ENCODE results near the gene HP. TPM values are rescaled to one million over a fixed set of nuclear protein-coding genes. Genes with fewer than 3 reads are reported as not detected.
A peak's percentile ranks its signal among the peaks of the same experiment; 100 is the strongest.
"Not testable (repeated sequence)": the region's sequence is repeated elsewhere in the genome, so short reads cannot be mapped to it uniquely, and the experiment has no call there.

The HP gene
- total and polyA plus RNA-seq, 7 donors, result 0.49 to 11.2 (median 3.6) TPM; not detected in 2

DNA sequence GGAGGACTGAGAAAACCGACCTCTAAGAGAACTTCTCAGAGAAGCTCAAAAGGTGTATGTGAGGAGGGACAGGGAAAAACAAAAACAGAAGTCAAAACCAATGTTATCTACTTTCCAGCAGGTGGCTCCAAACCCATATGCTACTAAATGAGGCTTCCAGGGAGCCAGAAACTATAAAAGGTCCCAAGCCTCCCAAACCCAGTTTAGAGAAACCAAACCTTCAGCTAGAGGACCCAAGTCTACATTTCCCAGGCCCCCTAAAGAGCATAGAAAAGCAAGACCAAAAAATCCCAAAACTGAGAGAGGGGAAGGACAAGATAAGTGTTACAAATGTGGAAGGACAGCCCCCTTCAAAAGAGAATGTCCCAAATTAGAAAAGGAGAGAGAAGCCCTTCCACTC, 12.4 kb downstream of the HP start:
- Histone ChIP-seq H3K4me3 (no peak overlapping the region), H3K27ac (no peak overlapping the region), H3K4me1 (no peaks in the 10 kb centered on the region), H3K9me3 (no peaks in the 10 kb centered on the region), H3K27me3 (no peaks in the 10 kb centered on the region), H3K36me3 (no peaks in the 10 kb centered on the region)
- TF ChIP-seq, protein P1, sequence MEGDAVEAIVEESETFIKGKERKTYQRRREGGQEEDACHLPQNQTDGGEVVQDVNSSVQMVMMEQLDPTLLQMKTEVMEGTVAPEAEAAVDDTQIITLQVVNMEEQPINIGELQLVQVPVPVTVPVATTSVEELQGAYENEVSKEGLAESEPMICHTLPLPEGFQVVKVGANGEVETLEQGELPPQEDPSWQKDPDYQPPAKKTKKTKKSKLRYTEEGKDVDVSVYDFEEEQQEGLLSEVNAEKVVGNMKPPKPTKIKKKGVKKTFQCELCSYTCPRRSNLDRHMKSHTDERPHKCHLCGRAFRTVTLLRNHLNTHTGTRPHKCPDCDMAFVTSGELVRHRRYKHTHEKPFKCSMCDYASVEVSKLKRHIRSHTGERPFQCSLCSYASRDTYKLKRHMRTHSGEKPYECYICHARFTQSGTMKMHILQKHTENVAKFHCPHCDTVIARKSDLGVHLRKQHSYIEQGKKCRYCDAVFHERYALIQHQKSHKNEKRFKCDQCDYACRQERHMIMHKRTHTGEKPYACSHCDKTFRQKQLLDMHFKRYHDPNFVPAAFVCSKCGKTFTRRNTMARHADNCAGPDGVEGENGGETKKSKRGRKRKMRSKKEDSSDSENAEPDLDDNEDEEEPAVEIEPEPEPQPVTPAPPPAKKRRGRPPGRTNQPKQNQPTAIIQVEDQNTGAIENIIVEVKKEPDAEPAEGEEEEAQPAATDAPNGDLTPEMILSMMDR (IDR thresholded peaks at IDR 0.05), result peak in 2 of 4 experiments; percentile 23 to 24
- no peak for TF ChIP-seq EP300 (IDR thresholded peaks at IDR 0.05)
- TF ChIP-seq POLR2A (IDR thresholded peaks at IDR 0.05), result no peak
- WGBS, 2 donors, result 3 to 6% methylated on average over 1 of the region's 1 CpG
- DNase-seq, result no peak
- intact Hi-C loops (cut with DNase I), result no loop called here

DNA sequence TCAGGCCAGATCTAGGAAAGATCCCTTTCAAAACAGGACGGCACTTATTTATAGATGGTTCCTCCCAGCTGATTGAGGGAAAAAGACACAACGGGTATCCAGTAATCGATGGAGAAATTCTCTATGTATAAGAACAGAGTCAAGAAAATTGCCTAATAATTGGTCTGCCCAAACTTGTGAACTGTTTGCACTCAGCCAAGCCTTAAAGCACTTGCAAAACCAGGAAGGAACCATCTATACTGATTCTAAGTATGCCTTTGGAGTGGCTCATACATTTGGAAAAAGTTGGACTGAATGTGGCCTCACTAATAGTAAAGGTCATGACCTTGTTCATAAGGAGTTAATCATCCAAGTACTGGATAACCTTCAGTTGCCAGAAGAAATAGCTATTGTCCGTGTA, 14.6 kb downstream of the HP start:
- intact Hi-C loops (cut with DNase I), result no loop called here

DNA sequence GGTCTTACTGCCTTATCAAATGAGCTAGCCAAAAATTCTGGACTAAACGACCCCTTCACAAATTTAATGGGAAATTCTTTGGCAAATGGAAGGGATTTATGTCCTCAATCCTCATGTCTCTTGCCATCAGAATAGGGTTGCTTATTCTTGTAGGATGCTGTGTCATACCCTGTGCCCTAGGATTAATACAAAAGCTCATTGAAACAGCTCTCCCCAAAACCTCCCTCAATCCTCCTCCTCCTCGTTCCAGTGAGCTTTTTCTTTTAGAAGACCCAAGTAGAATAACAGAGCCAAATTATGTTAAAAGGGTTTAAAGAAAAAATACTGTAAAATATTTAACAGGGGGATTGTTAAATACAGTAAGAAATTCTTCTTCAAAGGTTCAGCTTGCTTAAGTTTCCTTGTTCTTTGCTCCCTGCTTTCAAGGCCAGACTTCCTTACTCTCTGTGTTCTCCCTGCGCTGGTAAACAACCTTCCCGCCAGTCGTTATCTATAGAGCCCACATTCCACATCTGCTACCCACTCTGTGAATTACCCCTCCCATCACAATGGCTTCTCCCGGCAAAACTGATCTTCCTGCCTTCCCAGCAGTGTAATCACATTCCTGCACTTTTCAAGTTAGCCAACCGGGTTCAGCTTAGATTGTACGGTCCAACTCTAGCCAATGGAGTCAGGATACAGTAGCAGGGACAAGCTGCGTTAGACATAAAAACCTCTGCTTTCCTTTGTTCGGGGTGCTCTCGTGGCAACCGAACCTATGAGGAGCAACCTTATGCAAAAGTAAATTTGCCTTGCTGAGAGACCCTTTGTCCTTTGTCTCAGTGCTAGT, 18.4 kb downstream of the HP start:
- Histone ChIP-seq H3K27ac (peak overlapping the region in 3 of 4 donors; percentile 2 to 37 (median 17)), H3K4me3 (no peak overlapping the region), H3K4me1 (no peaks in the 10 kb centered on the region), H3K9me3 (no peaks in the 10 kb centered on the region), H3K27me3 (no peaks in the 10 kb centered on the region), H3K36me3 (peaks cover 0 to 2% (median 0%) of the 10 kb centered on the region in 4 donors)
- whole genome bisulfite sequencing, 2 donors, result 24 to 63% methylated on average over 12 of the region's 12 CpGs
- TF ChIP-seq POLR2AphosphoS5 (IDR thresholded peaks at IDR 0.05) (no peak), EP300 (IDR thresholded peaks at IDR 0.05) (no peak), POLR2A (IDR thresholded peaks at IDR 0.05) (no peak)
- TF ChIP-seq, protein P1 (IDR thresholded peaks at IDR 0.05), result no peak
- intact Hi-C loops (cut with DNase I), result no loop called here
- no peak for DNase-seq

More for the DNA sequence above, 14.6 kb downstream of the HP start:
- no peaks in the 10 kb centered on the region for H3K4me1 ChIP-seq
- H3K4me3 ChIP-seq, result no peak overlapping the region
- no peak overlapping the region for H3K27ac ChIP-seq
- no peaks in the 10 kb centered on the region for H3K9me3 ChIP-seq
- WGBS, 2 donors, result 83 to 89% methylated on average over 4 of the region's 4 CpGs
- DNase-seq, result no peak
- H3K27me3 ChIP-seq, result no peaks in the 10 kb centered on the region
- H3K36me3 ChIP-seq, result no peaks in the 10 kb centered on the region
- TF ChIP-seq, protein P1 (IDR thresholded peaks at IDR 0.05), result no peak
- TF ChIP-seq EP300 (IDR thresholded peaks at IDR 0.05) (no peak), POLR2AphosphoS5 (IDR thresholded peaks at IDR 0.05) (no peak), POLR2A (IDR thresholded peaks at IDR 0.05) (no peak)

DNA sequence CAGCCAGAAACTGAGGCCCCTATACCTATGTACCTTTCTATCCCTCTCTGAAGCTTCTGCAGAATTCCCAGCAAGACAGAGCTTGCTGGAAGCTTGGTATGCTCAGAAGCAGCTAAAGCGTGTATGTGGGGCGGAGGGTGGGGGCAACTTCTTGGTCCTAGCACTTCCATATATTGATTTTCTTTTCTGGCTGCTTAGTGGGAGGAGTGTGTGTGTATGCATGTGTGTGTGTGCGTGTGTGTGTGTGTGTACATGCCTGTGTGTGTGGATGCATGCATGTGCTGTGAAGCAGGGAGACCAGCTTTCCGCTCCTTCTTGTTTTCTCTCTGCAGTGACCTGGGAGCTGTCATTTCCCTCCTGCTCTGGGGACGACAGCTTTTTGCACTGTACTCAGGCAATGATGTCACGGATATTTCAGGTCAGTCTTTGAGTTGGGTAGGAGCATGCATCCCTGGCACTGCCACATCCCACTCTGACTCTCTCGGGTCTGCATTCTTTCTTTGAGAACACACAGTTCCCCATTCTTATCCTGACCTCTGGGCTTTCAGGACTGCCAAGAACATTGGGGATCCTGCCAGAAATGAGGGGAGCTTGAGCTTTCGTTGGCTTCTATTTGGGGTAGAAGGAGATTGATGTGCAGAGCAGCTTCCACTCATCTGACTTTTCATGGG, 19.4 kb downstream of the HP start:
- intact Hi-C loops (cut with DNase I), result no loop called here
- Histone ChIP-seq H3K4me3 (no peak overlapping the region), H3K27ac (peak overlapping the region in 2 of 4 donors; percentile 2 to 31), H3K36me3 (peaks cover 0 to 7% (median 0%) of the 10 kb centered on the region in 4 donors), H3K4me1 (no peaks in the 10 kb centered on the region), H3K9me3 (no peaks in the 10 kb centered on the region), H3K27me3 (no peaks in the 10 kb centered on the region)
- DNase-seq, result no peak
- WGBS, 2 donors, result 89 to 91% methylated on average over 8 of the region's 8 CpGs
- TF ChIP-seq POLR2A (IDR thresholded peaks at IDR 0.05) (no peak), POLR2AphosphoS5 (IDR thresholded peaks at IDR 0.05) (peak in 1 of 4 donors; percentile 35)

DNA sequence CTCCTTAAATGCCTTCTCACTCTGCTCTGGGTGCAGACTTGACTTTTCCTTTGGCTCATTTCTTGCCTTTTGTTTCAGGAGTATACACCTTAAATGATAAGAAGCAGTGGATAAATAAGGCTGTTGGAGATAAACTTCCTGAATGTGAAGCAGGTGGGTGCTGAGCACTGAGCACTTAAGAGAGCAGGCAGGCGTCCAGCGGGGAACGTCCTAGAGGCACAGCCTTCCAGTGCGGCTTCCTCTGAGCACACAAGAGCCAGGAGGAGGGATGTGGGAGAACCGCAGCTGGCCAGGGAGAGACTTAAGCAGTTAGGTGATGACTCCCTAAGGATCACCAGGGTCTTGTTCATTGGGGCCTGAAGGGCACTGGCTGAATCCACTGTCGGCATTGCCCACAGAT, 20.8 kb downstream of the HP start:
- WGBS, 2 donors, result 17 to 69% methylated on average over 2 of the region's 6 CpGs
- intact Hi-C loops (cut with DNase I); H3K27ac ChIP-seq: not testable (repeated sequence)

DNA sequence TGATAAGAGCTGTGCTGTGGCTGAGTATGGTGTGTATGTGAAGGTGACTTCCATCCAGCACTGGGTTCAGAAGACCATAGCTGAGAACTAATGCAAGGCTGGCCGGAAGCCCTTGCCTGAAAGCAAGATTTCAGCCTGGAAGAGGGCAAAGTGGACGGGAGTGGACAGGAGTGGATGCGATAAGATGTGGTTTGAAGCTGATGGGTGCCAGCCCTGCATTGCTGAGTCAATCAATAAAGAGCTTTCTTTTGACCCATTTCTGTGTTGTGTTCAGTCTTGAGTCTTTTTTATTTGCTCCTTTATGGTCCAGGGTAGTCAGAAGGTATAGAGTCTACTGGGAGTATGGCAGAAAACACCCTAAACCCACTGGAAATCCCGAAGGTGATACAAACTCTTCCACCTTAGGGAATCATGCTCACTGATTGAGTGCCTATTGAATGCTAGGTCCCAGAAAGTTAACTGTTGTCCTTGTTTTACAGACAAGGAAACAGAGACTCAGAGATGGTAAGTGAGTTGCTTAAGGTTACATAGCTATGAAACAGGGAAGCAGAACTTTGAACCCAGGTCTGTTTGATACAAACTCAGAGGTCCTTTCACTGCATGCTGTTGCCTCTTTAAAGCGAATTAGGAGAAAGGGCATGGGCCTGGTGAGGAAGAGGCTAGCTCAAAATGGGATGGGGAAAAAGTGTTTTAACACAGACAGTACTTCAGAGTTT, 22.8 kb downstream of the HP start:
- DNase-seq; H3K36me3 ChIP-seq; H3K4me1 ChIP-seq; intact Hi-C loops (cut with DNase I); H3K4me3 ChIP-seq; H3K27me3 ChIP-seq; H3K9me3 ChIP-seq; H3K27ac ChIP-seq: not testable (repeated sequence)
- 95 to 99% methylated on average over 2 of the region's 5 CpGs for WGBS, 2 donors

More for the DNA sequence above, 20.8 kb downstream of the HP start:
- not testable (repeated sequence) for H3K36me3 ChIP-seq, H3K27me3 ChIP-seq, DNase-seq, H3K9me3 ChIP-seq, H3K4me3 ChIP-seq, H3K4me1 ChIP-seq
